Transverse colon (tissue), 3 donors: ENCODE data around the gene SECISBP2.

Experiments
- EP300 ChIP-seq: sonication (generic); formaldehyde crosslinking; IDR thresholded peaks from one replicate; pipeline ENCODE4 v1.6.1; 2017; ENCODE audit warnings: antibody characterized with exemption, low read depth
- POLR2A ChIP-seq: fragments of 450-650 bp; IDR thresholded peaks from one replicate; pipeline ENCODE4 v1.6.1; 2016; ENCODE audit warnings: antibody characterized with exemption, mild to moderate bottlenecking, moderate library complexity
- TF ChIP-seq, protein P1 (sequence below), 5 experiments: fragments of 200-600 bp in 3 of 5; fragments of 450-650 bp in 2 of 5; sonication (generic) in 3 of 5; IDR thresholded peaks; 1 replicate in 2 of 5; 2 replicates in 3 of 5; pipeline ENCODE4 v1.5.1; 2016 to 2017; ENCODE audit warnings: antibody characterized with exemption in 5 of 5, inconsistent platforms in 3 of 5, mild to moderate bottlenecking in 2 of 5, moderate library complexity in 1 of 5

DNA sequence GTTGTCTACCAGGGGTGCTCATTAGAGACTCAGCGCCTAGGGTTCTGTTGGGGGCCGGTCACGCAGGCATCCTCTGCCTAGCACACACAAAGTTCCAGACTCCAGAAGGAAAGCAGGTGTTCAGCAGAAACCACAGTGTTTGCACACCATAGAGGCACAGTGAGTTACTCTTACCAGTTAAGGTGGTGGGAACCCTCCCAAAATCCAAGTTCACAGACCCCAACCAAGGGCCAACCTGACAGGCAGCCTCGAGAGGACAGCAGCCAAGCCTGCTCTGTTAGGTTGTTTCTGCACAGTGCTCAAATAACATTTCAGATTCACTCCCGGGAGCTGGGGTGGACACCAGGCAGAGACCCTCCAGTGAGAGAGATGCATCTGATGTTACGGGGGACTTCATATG lies 36.2 kb downstream of the SECISBP2 start:
- TF ChIP-seq POLR2A (no peak), EP300 (no peak)
- TF ChIP-seq, protein P1, sequence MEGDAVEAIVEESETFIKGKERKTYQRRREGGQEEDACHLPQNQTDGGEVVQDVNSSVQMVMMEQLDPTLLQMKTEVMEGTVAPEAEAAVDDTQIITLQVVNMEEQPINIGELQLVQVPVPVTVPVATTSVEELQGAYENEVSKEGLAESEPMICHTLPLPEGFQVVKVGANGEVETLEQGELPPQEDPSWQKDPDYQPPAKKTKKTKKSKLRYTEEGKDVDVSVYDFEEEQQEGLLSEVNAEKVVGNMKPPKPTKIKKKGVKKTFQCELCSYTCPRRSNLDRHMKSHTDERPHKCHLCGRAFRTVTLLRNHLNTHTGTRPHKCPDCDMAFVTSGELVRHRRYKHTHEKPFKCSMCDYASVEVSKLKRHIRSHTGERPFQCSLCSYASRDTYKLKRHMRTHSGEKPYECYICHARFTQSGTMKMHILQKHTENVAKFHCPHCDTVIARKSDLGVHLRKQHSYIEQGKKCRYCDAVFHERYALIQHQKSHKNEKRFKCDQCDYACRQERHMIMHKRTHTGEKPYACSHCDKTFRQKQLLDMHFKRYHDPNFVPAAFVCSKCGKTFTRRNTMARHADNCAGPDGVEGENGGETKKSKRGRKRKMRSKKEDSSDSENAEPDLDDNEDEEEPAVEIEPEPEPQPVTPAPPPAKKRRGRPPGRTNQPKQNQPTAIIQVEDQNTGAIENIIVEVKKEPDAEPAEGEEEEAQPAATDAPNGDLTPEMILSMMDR (IDR thresholded peaks at IDR 0.05), result no peak
